MM.1S (cell line): ENCODE results near the gene KCNJ11.

Experiments used
- EZH2 ChIP-seq: fragments of 300-600 bp; sonication (generic); optimal IDR thresholded peaks from 2 replicates; pipeline ENCODE3; 2017; ENCODE audit warnings: low read depth, mild to moderate bottlenecking, antibody characterized with exemption, low read length, mixed read lengths
- EZH2phosphoT487 ChIP-seq: fragments of 300-600 bp; sonication (generic); IDR thresholded peaks from 2 replicates; pipeline ENCODE4 v1.6.1; 2018; ENCODE audit warnings: antibody characterized with exemption, low read length
- TF ChIP-seq, protein P1 (sequence below): fragments of 300-600 bp; sonication (generic); IDR thresholded peaks from 2 replicates; pipeline ENCODE4 v1.5.1; 2016; ENCODE audit warnings: antibody characterized with exemption, low read length, mixed read lengths

DNA sequence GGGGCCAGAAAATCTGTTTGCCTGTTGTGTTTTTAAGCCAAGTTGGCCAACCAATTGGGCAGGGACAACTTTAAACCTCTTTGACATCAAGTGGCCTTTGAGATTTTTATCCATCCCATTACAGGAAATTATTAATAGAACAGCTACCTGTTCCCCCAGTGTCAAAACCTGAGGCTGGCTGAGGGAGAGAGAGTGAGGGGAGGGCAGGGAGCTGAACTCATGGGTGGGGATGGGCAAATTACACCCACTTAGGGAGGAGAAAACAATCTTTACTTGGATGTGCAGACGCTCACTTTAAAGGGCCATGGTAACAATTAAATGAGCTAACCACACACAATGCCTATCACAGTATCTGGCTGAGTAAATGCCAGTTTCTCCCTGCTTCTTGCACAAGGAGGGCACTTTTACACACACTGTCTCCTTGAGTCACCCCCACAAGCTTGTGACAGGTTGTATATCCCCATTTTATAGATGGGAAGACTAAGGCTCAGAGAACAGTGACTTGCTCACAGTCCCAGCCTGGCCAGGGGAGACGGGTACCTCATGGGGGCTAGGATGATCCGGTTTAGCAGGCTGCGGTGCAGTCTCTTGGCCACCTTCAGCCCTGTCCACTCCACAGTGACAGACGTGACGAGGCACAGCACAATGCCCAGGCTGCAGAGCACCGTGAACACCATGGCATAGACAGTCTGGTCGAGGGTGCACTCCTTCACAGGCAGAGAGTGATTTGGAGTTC is 17.8 kb upstream of the KCNJ11 start:
- TF ChIP-seq, protein P1, sequence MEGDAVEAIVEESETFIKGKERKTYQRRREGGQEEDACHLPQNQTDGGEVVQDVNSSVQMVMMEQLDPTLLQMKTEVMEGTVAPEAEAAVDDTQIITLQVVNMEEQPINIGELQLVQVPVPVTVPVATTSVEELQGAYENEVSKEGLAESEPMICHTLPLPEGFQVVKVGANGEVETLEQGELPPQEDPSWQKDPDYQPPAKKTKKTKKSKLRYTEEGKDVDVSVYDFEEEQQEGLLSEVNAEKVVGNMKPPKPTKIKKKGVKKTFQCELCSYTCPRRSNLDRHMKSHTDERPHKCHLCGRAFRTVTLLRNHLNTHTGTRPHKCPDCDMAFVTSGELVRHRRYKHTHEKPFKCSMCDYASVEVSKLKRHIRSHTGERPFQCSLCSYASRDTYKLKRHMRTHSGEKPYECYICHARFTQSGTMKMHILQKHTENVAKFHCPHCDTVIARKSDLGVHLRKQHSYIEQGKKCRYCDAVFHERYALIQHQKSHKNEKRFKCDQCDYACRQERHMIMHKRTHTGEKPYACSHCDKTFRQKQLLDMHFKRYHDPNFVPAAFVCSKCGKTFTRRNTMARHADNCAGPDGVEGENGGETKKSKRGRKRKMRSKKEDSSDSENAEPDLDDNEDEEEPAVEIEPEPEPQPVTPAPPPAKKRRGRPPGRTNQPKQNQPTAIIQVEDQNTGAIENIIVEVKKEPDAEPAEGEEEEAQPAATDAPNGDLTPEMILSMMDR = no peak
- no peak for TF ChIP-seq EZH2phosphoT487
- TF ChIP-seq EZH2 = no peak
